GM10248 (cell line): ENCODE data around the gene CHST4.

ENCODE experiments used
- CTCF ChIA-PET: fragments of 300-600 bp; sonication (Branson Sonifier 250); formaldehyde crosslinking; extraction: SDS; loops from one replicate; lab custom pipeline; 2021; ENCODE audit warnings: antibody characterized with exemption; lab: Yijun Ruan, JAX
- POLR2A ChIA-PET: fragments of 350-650 bp; sonication (Branson Sonifier 250); formaldehyde crosslinking; extraction: SDS; loops from one replicate; lab custom pipeline; 2020; ENCODE audit warnings: antibody characterized with exemption; lab: Yijun Ruan, JAX
- DNase-seq: peaks from one replicate; pipeline ENCODE4 v3.0.0; 2012; ENCODE audit errors: extremely low spot score
- CTCF ChIP-seq: IDR thresholded peaks from 2 replicates; pipeline ENCODE4 v1.5.1; 2012; ENCODE audit warnings: mild to moderate bottlenecking, low read depth; ENCODE audit errors: extremely low read depth, missing control alignments, control extremely low read depth

The CHST4 gene

GRCh38 chr16:71532366-71532765, 6.1 kb downstream of the CHST4 start:
- DNase-seq: no peak
- CTCF ChIA-PET: interaction anchor here (1.0 to 4.3 kb wide), 8 partner anchors 8 to 429 kb away, joined by 3 to 20 read pairs (median 6); no protein-coding TSS in a partner anchor
- POLR2A ChIA-PET: no interaction called here
- TF ChIP-seq CTCF: no peak

GRCh38 chr16:71536752-71537499, 10.7 kb downstream of the CHST4 start:
- no peak for DNase-seq
- CTCF ChIA-PET: interaction anchor here (0.7 to 5.2 kb wide), 6 partner anchors 10 to 125 kb away, joined by 3 to 61 read pairs (median 8); no protein-coding TSS in a partner anchor
- POLR2A ChIA-PET: no interaction called here
- no peak for TF ChIP-seq CTCF

GRCh38 chr16:71537643-71538042, 11.4 kb downstream of the CHST4 start:
- POLR2A ChIA-PET: no interaction called here
- TF ChIP-seq CTCF: peak; percentile 79
- DNase-seq: peak; percentile 67
- CTCF ChIA-PET: interaction anchor here (0.7 to 5.2 kb wide), 12 partner anchors 8 to 126 kb away, joined by 3 to 61 read pairs (median 6); partner anchors contain the start of gene CHST4

- ChIA-PET CTCF (interaction anchor here (0.6 to 1.5 kb wide), 9 partner anchors 10 to 130 kb away, joined by 3 to 7 read pairs (median 4); no protein-coding TSS in a partner anchor), POLR2A (no interaction called here)
- DNase-seq: peak; percentile 69
- peak; percentile 69 for TF ChIP-seq CTCF
Observed at GRCh38 chr16:71542377-71542776, 16.2 kb downstream of the CHST4 start.

GRCh38 chr16:71547168-71547567, 20.9 kb downstream of the CHST4 start:
- POLR2A ChIA-PET: no interaction called here
- TF ChIP-seq CTCF: no peak
- CTCF ChIA-PET: interaction anchor here (1.2 to 9.5 kb wide), 2 partner anchors 8 to 9 kb away, joined by 5 to 61 read pairs; no protein-coding TSS in a partner anchor
- DNase-seq: no peak

- ChIA-PET POLR2A (no interaction called here), CTCF (interaction anchor here (1.0 to 9.5 kb wide), 6 partner anchors 10 to 408 kb away, joined by 3 to 61 read pairs (median 5); no protein-coding TSS in a partner anchor)
- TF ChIP-seq CTCF: no peak
- DNase-seq: no peak
Observed at GRCh38 chr16:71552698-71553503, 26.7 kb downstream of the CHST4 start.
